ENCODE measurements around the gene SCAMP3. TPM values are rescaled to one million over a fixed set of nuclear protein-coding genes. Genes with fewer than 3 reads are reported as not detected.
"Not testable (repeated sequence)": the region's sequence is repeated elsewhere in the genome, so short reads cannot be mapped to it uniquely, and the experiment has no call there.

The SCAMP3 gene
- total RNA-seq, 1 donor from 2014 or later, result 68.9 TPM

DNA sequence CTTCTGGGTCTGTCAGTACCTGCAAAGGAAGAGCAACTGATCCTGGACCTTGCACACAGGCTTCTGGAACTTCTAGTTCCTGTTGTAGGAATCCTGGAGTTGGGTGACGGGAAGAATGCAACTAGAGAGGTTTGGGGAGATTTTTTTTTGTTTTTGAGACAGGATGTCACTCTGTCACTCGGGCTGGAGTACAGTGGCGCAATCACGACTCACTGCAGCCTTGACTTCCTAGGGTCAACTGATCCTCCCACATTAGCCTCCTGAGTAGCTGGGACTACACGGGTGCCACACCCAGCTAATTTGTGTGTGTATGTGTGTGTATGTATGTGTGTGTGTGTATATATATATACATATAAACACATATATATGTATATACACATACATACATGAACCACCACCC is 25.7 kb downstream of the SCAMP3 start:
- Mint-ChIP-seq H3K27ac (ENCODE audit: unreplicated experiment) (no peak overlapping the region), H3K27me3 (ENCODE audit: low read depth) (no peaks in the 10 kb centered on the region), H3K4me1 (peaks cover 10% of the 10 kb centered on the region), H3K4me3 (no peak overlapping the region), H3K9me3 (no peaks in the 10 kb centered on the region), H3K36me3 (ENCODE audit: low read depth) (peaks cover 6% of the 10 kb centered on the region)
- TF ChIP-seq, protein P1, sequence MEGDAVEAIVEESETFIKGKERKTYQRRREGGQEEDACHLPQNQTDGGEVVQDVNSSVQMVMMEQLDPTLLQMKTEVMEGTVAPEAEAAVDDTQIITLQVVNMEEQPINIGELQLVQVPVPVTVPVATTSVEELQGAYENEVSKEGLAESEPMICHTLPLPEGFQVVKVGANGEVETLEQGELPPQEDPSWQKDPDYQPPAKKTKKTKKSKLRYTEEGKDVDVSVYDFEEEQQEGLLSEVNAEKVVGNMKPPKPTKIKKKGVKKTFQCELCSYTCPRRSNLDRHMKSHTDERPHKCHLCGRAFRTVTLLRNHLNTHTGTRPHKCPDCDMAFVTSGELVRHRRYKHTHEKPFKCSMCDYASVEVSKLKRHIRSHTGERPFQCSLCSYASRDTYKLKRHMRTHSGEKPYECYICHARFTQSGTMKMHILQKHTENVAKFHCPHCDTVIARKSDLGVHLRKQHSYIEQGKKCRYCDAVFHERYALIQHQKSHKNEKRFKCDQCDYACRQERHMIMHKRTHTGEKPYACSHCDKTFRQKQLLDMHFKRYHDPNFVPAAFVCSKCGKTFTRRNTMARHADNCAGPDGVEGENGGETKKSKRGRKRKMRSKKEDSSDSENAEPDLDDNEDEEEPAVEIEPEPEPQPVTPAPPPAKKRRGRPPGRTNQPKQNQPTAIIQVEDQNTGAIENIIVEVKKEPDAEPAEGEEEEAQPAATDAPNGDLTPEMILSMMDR (conservative IDR thresholded peaks at IDR 0.05), result no peak
- DNase-seq (ENCODE audit: low read depth, low spot score), result no peak

DNA sequence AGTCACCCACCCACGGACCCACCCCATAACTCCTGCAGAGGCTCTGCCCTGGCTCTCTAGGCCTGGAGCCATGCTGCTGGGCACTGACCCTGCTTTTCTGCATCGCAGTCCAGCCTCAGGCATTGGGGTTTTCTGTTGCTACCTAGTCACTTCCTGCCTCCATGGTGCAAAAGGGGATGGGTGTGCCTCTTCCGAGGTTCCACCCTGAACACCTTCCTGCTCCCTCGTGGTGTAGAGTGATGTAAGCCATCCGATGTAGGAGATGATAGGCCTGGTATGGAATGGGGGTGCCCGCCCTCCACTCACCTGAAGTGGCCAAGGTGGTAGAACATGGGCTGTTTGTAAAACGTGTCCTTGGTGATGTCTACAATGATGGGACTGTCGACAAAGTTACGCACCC is 26.8 kb downstream of the SCAMP3 start:
- not testable (repeated sequence) for H3K4me3 Mint-ChIP-seq; DNase-seq (ENCODE audit: low read depth, low spot score); H3K27ac Mint-ChIP-seq (ENCODE audit: unreplicated experiment); H3K27me3 Mint-ChIP-seq (ENCODE audit: low read depth); H3K9me3 Mint-ChIP-seq; H3K36me3 Mint-ChIP-seq (ENCODE audit: low read depth); H3K4me1 Mint-ChIP-seq

DNA sequence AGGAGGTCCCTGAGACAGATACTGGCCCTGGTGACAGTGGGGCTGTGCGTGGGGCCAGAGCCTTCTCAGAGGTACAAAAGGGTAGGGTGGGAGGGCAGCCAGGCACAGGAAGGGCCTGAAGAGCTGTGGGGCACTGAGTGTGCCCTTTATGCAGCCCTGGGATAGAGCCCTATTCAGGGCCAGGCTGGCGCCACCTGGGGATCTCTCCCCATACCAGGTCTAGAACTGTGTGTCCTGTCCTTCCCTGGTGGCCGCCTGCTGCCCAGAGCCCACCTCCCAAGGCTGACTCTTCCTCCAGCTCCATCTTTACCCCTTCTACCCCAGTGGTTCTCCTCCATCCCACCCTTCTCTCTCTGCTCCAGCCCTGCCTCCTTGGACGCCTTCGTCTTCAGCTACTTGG is 28.7 kb downstream of the SCAMP3 start:
- not testable (repeated sequence) for H3K27me3 Mint-ChIP-seq (ENCODE audit: low read depth); H3K4me1 Mint-ChIP-seq; H3K27ac Mint-ChIP-seq (ENCODE audit: unreplicated experiment); DNase-seq (ENCODE audit: low read depth, low spot score); H3K9me3 Mint-ChIP-seq; H3K4me3 Mint-ChIP-seq; H3K36me3 Mint-ChIP-seq (ENCODE audit: low read depth)

DNA sequence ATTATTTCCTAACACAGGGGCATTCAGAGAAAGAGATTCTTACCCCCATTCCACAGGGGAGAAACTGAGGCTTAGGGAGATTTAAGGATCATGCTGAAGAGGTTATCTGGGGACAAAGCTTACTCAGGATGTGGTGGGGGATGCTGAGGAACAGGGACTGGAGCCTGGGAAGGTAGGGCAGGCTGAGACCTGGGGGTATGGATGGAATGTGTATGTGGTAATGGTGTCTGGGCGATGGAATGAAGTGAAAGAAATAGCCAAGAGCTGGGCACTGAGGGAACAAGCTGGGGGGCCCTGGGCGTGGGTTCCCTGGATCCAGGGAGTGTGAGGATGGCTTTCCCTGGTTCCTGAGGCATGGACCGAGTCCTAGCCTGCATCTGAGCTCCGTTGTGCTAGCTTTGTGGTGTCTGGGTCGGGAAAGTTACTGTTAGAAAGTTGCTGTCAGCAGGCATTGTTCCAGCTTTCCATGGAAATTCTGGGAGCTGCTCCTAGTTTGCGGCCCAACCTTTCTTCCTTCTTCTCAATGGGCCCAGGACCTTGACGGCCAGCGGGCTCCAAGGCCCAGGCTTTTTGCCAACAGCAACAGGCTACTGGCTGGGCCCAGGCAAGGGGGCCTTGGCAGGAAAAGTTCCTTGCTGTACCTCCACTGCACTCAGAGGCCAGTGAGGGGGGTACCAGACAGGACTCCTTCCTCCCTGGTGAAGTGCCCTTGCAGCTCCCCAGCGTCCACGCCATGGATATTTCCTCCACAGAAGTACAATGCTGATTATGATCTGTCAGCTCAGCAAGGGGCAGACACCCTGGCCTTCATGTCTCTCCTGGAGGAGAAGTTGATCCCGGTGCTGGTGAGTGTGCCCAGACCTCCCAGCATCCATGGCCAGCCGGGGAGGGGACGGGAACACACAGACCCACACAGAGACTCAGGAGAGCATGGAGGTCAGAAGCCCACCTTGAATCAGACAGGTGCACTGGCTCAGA is 29.9 kb downstream of the SCAMP3 start:
- H3K9me3 Mint-ChIP-seq; H3K4me1 Mint-ChIP-seq; DNase-seq (ENCODE audit: low read depth, low spot score); H3K36me3 Mint-ChIP-seq (ENCODE audit: low read depth); H3K27me3 Mint-ChIP-seq (ENCODE audit: low read depth); H3K4me3 Mint-ChIP-seq; H3K27ac Mint-ChIP-seq (ENCODE audit: unreplicated experiment): not testable (repeated sequence)

DNA sequence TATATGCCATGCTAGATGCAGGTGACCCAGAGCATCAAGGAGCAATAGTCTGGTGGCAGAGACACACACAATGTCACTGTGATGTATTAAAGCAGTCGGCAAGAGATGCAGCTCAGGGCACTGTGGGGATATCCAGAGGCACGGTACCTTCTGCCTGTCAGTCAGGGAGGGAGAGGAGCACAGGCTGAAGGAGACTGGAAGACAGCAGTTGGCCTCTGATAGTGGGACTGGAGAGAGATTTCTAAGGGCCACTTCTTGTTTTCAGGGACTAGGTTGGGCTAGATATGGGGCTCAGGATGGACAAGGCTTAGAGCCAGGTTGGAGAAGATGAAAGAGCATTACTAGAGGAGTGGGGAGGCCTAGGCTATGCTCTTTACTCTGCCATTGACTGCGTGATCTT is 30.9 kb downstream of the SCAMP3 start:
- H3K4me1 Mint-ChIP-seq, result peaks cover 14% of the 10 kb centered on the region
- H3K9me3 Mint-ChIP-seq; H3K36me3 Mint-ChIP-seq (ENCODE audit: low read depth); DNase-seq (ENCODE audit: low read depth, low spot score); H3K27ac Mint-ChIP-seq (ENCODE audit: unreplicated experiment); H3K4me3 Mint-ChIP-seq; H3K27me3 Mint-ChIP-seq (ENCODE audit: low read depth): not testable (repeated sequence)

GRCh38 chr1:155228096-155228427 is 34.1 kb downstream of the SCAMP3 start:
- H3K27me3 Mint-ChIP-seq (ENCODE audit: low read depth), result no peaks in the 10 kb centered on the region
- H3K36me3 Mint-ChIP-seq (ENCODE audit: low read depth), result peaks cover 4% of the 10 kb centered on the region
- DNase-seq (ENCODE audit: low read depth, low spot score), result no peak
- H3K27ac Mint-ChIP-seq (ENCODE audit: unreplicated experiment), result peak overlapping the region; percentile 97
- peaks cover 34% of the 10 kb centered on the region for H3K4me1 Mint-ChIP-seq
- H3K4me3 Mint-ChIP-seq, result peak overlapping the region; percentile 94
- TF ChIP-seq, protein P1 (conservative IDR thresholded peaks at IDR 0.05), result no peak
- H3K9me3 Mint-ChIP-seq, result no peaks in the 10 kb centered on the region

DNA sequence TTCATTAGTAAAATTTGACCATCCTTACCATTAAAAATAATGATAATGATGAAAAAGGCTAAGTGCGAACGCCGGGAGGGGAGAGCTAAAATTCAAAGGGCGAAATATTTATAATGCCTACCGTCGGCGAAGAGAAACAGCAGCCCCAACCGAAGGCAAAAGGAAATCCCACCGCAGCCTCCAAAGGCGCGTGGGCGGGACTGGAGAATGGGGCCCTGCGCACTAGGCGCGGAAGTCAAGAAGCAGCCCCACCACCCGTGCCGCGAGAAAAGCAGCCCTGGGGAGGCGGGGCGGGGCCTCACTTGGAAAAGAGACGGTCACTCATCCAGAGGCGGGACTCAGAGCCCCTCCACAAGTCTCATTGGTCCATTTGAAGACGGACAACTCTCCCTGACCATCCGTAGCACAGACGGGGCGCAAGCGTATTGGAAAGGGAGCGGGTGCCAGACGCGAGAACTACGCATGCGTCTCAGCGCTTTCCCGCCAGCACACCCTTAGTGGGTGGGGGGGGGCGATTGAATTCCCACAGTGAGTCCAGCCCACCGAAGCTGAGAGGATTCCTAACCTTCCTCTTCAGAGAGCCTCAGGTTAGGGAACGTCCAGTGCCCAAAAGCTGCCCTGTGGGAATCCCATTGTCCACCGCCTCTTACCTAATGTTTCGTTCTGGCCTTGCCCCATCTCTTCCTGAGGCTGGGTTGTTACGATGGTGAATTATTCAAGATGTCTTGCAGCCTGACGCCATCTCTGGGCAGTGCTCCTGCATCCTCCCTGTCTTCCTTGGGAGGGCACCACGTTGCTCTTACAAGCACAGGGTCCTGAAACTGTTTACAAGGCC is 34.7 kb downstream of the SCAMP3 start:
- Mint-ChIP-seq H3K9me3 (no peaks in the 10 kb centered on the region), H3K36me3 (ENCODE audit: low read depth) (peaks cover 4% of the 10 kb centered on the region), H3K27me3 (ENCODE audit: low read depth) (no peaks in the 10 kb centered on the region), H3K27ac (ENCODE audit: unreplicated experiment) (peak overlapping the region; percentile 97), H3K4me3 (peak overlapping the region; percentile 94), H3K4me1 (peaks cover 34% of the 10 kb centered on the region)
- peak; percentile 98 for DNase-seq (ENCODE audit: low read depth, low spot score)
- TF ChIP-seq, protein P1 (conservative IDR thresholded peaks at IDR 0.05), result no peak

Data from neural crest cell (in vitro differentiated cells).